ENCODE measurements around the gene SHOC1. TPM values are rescaled to one million over a fixed set of nuclear protein-coding genes. Genes with fewer than 3 reads are reported as not detected.

The SHOC1 gene
- total RNA-seq, 1 experiment from 2014 or later, result 1.1 TPM

GRCh38 chr9:111789881-111790280 lies 4.9 kb downstream of the SHOC1 start:
- H4K20me1 ChIP-seq (ENCODE audit: insufficient read depth), result no peaks in the 10 kb centered on the region
- no peaks in the 10 kb centered on the region for H3K27me3 ChIP-seq (ENCODE audit: insufficient read depth, low read length)
- RAD21 ChIA-PET (ENCODE audit: low non-redundant PET in 1 of 2, low total read pairs in 2 of 2, uncharacterized antibody in 2 of 2, unreplicated experiment in 2 of 2), result no interaction called here
- no peak overlapping the region for H2AFZ ChIP-seq (ENCODE audit: low read depth, low read length, poor library complexity, severe bottlenecking)
- H3K27ac ChIP-seq (ENCODE audit: low read depth, low read length), result no peak overlapping the region
- H3K4me1 ChIP-seq (ENCODE audit: control insufficient read depth in 1 of 2, insufficient read depth in 2 of 2, low read length in 2 of 2), result peaks cover 0 to 4% of the 10 kb centered on the region in 2 experiments; a peak in 2 of 4 replicates
- TF ChIP-seq ZNF274 (IDR thresholded peaks at IDR 0.05; ENCODE audit: low read depth, low read length) (no peak), REST (IDR thresholded peaks at IDR 0.05; ENCODE audit: low read depth) (no peak), TCF7L2 (IDR thresholded peaks at IDR 0.05; ENCODE audit: borderline replicate concordance, extremely low read depth, insufficient read depth, insufficient read length) (no peak), SIN3A (IDR thresholded peaks at IDR 0.05; ENCODE audit: low read depth) (no peak), ZBTB33 (IDR thresholded peaks at IDR 0.05; ENCODE audit: extremely low read depth, insufficient replicate concordance, low read length) (no peak), CTCF (IDR thresholded peaks at IDR 0.05 in 2 of 3, conservative IDR thresholded peaks at IDR 0.05 in 1 of 3; ENCODE audit: borderline replicate concordance in 1 of 3, insufficient read depth in 1 of 3, low read depth in 2 of 3, low read length in 2 of 3) (no peak), YY1 (IDR thresholded peaks at IDR 0.05; ENCODE audit: extremely low read depth, insufficient replicate concordance, low read depth, low read length) (no peak), FOSL1 (IDR thresholded peaks at IDR 0.05; ENCODE audit: low read depth) (no peak), POLR2AphosphoS5 (IDR thresholded peaks at IDR 0.05; ENCODE audit: low read depth, low read length) (no peak), JUND (IDR thresholded peaks at IDR 0.05) (no peak), MAX (IDR thresholded peaks at IDR 0.05) (no peak), ELF1 (IDR thresholded peaks at IDR 0.05; ENCODE audit: borderline replicate concordance, low read depth) (no peak), CBX3 (IDR thresholded peaks at IDR 0.05; ENCODE audit: low read depth) (no peak), ATF3 (IDR thresholded peaks at IDR 0.05) (no peak), SRF (IDR thresholded peaks at IDR 0.05; ENCODE audit: low read depth) (no peak), EZH2phosphoT487 (IDR thresholded peaks at IDR 0.05; ENCODE audit: borderline replicate concordance) (no peak), ZFX (IDR thresholded peaks at IDR 0.05) (no peak)
- no peak overlapping the region for H3K4me3 ChIP-seq (replicated peaks in 1 of 2; ENCODE audit: low read depth in 1 of 2, low read length in 2 of 2)
- no TSS peak for BruUV-seq (replicated peaks)
- DNase-seq (ENCODE audit: low read depth, low spot score) (no peak), ATAC-seq (no peak)
- H3K36me3 ChIP-seq (ENCODE audit: control insufficient read depth in 1 of 2, insufficient read depth in 2 of 2, low read length in 2 of 2), result no peaks in the 10 kb centered on the region
- H3K79me2 ChIP-seq (ENCODE audit: insufficient read depth, low read length), result no peaks in the 10 kb centered on the region
- POLR2A ChIA-PET, result no interaction called here
- no peaks in the 10 kb centered on the region for H3K9me2 ChIP-seq (ENCODE audit: insufficient read depth)
- intact Hi-C loops (cut with micrococcal nuclease), result no loop called here
- CTCF ChIA-PET, result no interaction called here
- no peaks in the 10 kb centered on the region for H3K9me3 ChIP-seq (ENCODE audit: control insufficient read depth in 1 of 2, insufficient read depth in 1 of 2, low read depth in 1 of 2, low read length in 2 of 2)
- H3K9ac ChIP-seq (ENCODE audit: low read length), result no peak overlapping the region
- no peak overlapping the region for H3K4me2 ChIP-seq (ENCODE audit: low read length)
